ENCODE data around the gene A4GNT. TPM values are rescaled to one million over a fixed set of nuclear protein-coding genes. Genes with fewer than 3 reads are reported as not detected.
A peak's percentile ranks its signal among the peaks of the same experiment; 100 is the strongest.
"Not testable (repeated sequence)": the region's sequence is repeated elsewhere in the genome, so short reads cannot be mapped to it uniquely, and the experiment has no call there.

Gene A4GNT
- total RNA-seq = not detected in 2 replicates

GRCh38 chr3:138132239-138132638, at the start of gene A4GNT:
Gene A4GNT (minus strand): TSS chr3:138132390. CDS start chr3:138131256, 1,134 bp downstream.
- DNase-seq (ENCODE audit: low read depth in 2 of 2) = no peak

GRCh38 chr3:138180375-138181029, 48.3 kb upstream of the A4GNT start:
- peak; percentile 60 to 73 for DNase-seq (ENCODE audit: low read depth in 2 of 2)

GRCh38 chr3:138174421-138175131, 42.4 kb upstream of the A4GNT start, which contains the start of gene DBR1:
Gene DBR1 (minus strand): TSS chr3:138174921. CDS start chr3:138174795, 126 bp downstream.
- peak; percentile 72 to 80 for DNase-seq (ENCODE audit: low read depth in 2 of 2)

GRCh38 chr3:138173769-138174420, 41.7 kb upstream of the A4GNT start:
- peak in 1 of 2 donors; percentile 3 for DNase-seq (ENCODE audit: low read depth in 2 of 2)

GRCh38 chr3:138172625-138173024, 40.4 kb upstream of the A4GNT start:
- peak in 1 of 2 donors; percentile 18 for DNase-seq (ENCODE audit: low read depth in 2 of 2)

GRCh38 chr3:138165061-138165460, 32.9 kb upstream of the A4GNT start:
- DNase-seq (ENCODE audit: low read depth in 2 of 2) = no peak

- DNase-seq (ENCODE audit: low read depth in 2 of 2) = no peak
Measured at GRCh38 chr3:138157743-138158142, 25.6 kb upstream of the A4GNT start.

GRCh38 chr3:138154534-138154933, 22.3 kb upstream of the A4GNT start:
- no peak for DNase-seq (ENCODE audit: low read depth in 2 of 2)

GRCh38 chr3:138148503-138148902, 16.3 kb upstream of the A4GNT start:
- no peak for DNase-seq (ENCODE audit: low read depth in 2 of 2)

- DNase-seq (ENCODE audit: low read depth in 2 of 2) = not testable (repeated sequence)
Measured at GRCh38 chr3:138142181-138142580, 10.0 kb upstream of the A4GNT start.

- DNase-seq (ENCODE audit: low read depth in 2 of 2) = no peak
Measured at GRCh38 chr3:138140940-138141339, 8.8 kb upstream of the A4GNT start.

GRCh38 chr3:138139691-138140090, 7.5 kb upstream of the A4GNT start:
- DNase-seq (ENCODE audit: low read depth in 2 of 2) = no peak

- no peak for DNase-seq (ENCODE audit: low read depth in 2 of 2)
Measured at GRCh38 chr3:138137861-138138260, 5.7 kb upstream of the A4GNT start.

GRCh38 chr3:138136201-138136600, 4.0 kb upstream of the A4GNT start:
- no peak for DNase-seq (ENCODE audit: low read depth in 2 of 2)

- no peak for DNase-seq (ENCODE audit: low read depth in 2 of 2)
Measured at GRCh38 chr3:138135833-138136194, 3.6 kb upstream of the A4GNT start.

- no peak for DNase-seq (ENCODE audit: low read depth in 2 of 2)
Measured at GRCh38 chr3:138135146-138135832, 3.1 kb upstream of the A4GNT start.

- DNase-seq (ENCODE audit: low read depth in 2 of 2) = no peak
Measured at GRCh38 chr3:138127636-138128365, 4.4 kb downstream of the A4GNT start.

GRCh38 chr3:138125548-138126221, 6.5 kb downstream of the A4GNT start:
- no peak for DNase-seq (ENCODE audit: low read depth in 2 of 2)

GRCh38 chr3:138124706-138125355, 7.4 kb downstream of the A4GNT start:
- no peak for DNase-seq (ENCODE audit: low read depth in 2 of 2)

GRCh38 chr3:138124188-138124587, 8.0 kb downstream of the A4GNT start:
- DNase-seq (ENCODE audit: low read depth in 2 of 2) = no peak
